Psoas muscle (tissue), 8 donors: ENCODE measurements around the gene TNFAIP3. TPM values are rescaled to one million over a fixed set of nuclear protein-coding genes. Genes with fewer than 3 reads are reported as not detected.
"Not testable (repeated sequence)": the region's sequence is repeated elsewhere in the genome, so short reads cannot be mapped to it uniquely, and the experiment has no call there.

Source experiments
- ATAC-seq, 4 donors: fragments of 200-7000 bp; cut with Tn5 transposase; one replicate each; pipeline ENCODE4 v1.9.1; 2020; ENCODE audit warnings: moderate library complexity in 3 of 4, mild to moderate bottlenecking in 2 of 4
- DNase-seq, 2 donors: peaks; one replicate each; pipeline ENCODE4 v3.0.0-alpha.2; 2020
- H3K27ac ChIP-seq: fragments of 200-600 bp; one replicate; pipeline ENCODE4 v1.8.0; 2022
- H3K27me3 ChIP-seq, 3 donors: fragments of 200-600 bp in 1 of 3; one replicate each; pipeline versions ENCODE4 v1.6.1 to v1.8.0; 2013 to 2022; ENCODE audit warnings: low read length in 2 of 3, mild to moderate bottlenecking in 2 of 3, moderate library complexity in 1 of 3; ENCODE audit not compliant: insufficient read depth in 3 of 3
- H3K36me3 ChIP-seq, 2 donors: fragments of 200-600 bp in 1 of 2; one replicate each; pipeline versions ENCODE4 v1.6.1 to v1.8.0; 2013 to 2022; ENCODE audit warnings: low read depth in 1 of 2, mild to moderate bottlenecking in 1 of 2, moderate library complexity in 1 of 2; ENCODE audit not compliant: insufficient read depth in 1 of 2
- H3K4me1 ChIP-seq: fragments of 200-600 bp; one replicate; pipeline ENCODE4 v1.8.0; 2022
- H3K4me3 ChIP-seq: fragments of 200-600 bp; one replicate; pipeline ENCODE4 v1.8.0; 2022; ENCODE audit warnings: mild to moderate bottlenecking
- H3K9me3 ChIP-seq: fragments of 200-600 bp; one replicate; pipeline ENCODE4 v1.8.0; 2022
- CTCF ChIP-seq: fragments of 200-600 bp; IDR thresholded peaks from one replicate; pipeline ENCODE4 v1.8.0; 2022; ENCODE audit warnings: antibody characterized with exemption
- WGBS, 3 donors: extraction: QIAGEN DNeasy Blood & Tissue Kit; methylation state at CpG; one replicate each; pipeline versions ENCODE4 v1.1.6 to v1.1.7; 2013; 5-methylcytosine and 5-hydroxymethylcytosine counted together
- intact Hi-C, 2 donors: fragments of 100-400 bp; cut with DNase I; formaldehyde crosslinking; loops; one replicate each; pipeline versions ENCODE4 v1.11.0 to v1.14.2; 2022
- polyA plus RNA-seq, 3 donors: library from polyadenylated mRNA; stranded (reverse); fragments of 200-250 nt; gene quantifications; one replicate each; pipeline ENCODE4 v1.2.3, GENCODE V29; 2013
- total RNA-seq, 4 donors: library from RNA; stranded (reverse); fragmentation: NEBNext Ultra II Directional in 2 of 4; extraction: Animal tissue kit (Norgen Biotek cat#: 25700) in 2 of 4; gene quantifications; one replicate each; pipeline versions ENCODE4 v1.2.1 to v1.2.4, GENCODE V29; 2021 to 2023
- donor health status: healthy with polysubstance abuse.
- donor health status: DM: no; HTN: no; CAD: no; lungs with moderate emphysema.
- donor health status: Bipolar disorder and iron deficiency.
- donor health status: healthy.
- donor health status: DM: yes; HTN: yes; CAD: no.
- donor health status: DM: no; HTN: no; CAD: no.
- donor health status: DM: no; HTN: no; CAD: no.
- donor health status: DM: yes; HTN: yes; CAD: no.

TNFAIP3 gene
- total and polyA plus RNA-seq, 7 donors, result 2.0 to 12.8 (median 4.3) TPM

GRCh38 chr6:137832110-137832509 is 34.9 kb upstream of the TNFAIP3 start:
- H3K9me3 ChIP-seq, result no peaks in the 10 kb centered on the region
- H3K27ac ChIP-seq, result no peak overlapping the region
- DNase-seq (no peak), ATAC-seq (no peak)
- no peaks in the 10 kb centered on the region for H3K4me1 ChIP-seq
- H3K27me3 ChIP-seq, result no peaks in the 10 kb centered on the region
- no peaks in the 10 kb centered on the region for H3K36me3 ChIP-seq
- no peak overlapping the region for H3K4me3 ChIP-seq
- intact Hi-C loops, result no loop called here
- TF ChIP-seq CTCF, result no peak
- WGBS, 3 donors, result 61 to 75% (median 61%) methylated on average over 3 of the region's 3 CpGs

GRCh38 chr6:137834508-137834907 is 32.6 kb upstream of the TNFAIP3 start:
- DNase-seq (no peak), ATAC-seq (no peak)
- intact Hi-C loops, result no loop called here
- H3K4me3 ChIP-seq, result no peak overlapping the region
- H3K27ac ChIP-seq, result no peak overlapping the region
- no peaks in the 10 kb centered on the region for H3K36me3 ChIP-seq
- WGBS, 3 donors, result 88 to 93% (median 90%) methylated on average over 3 of the region's 3 CpGs
- H3K9me3 ChIP-seq, result no peaks in the 10 kb centered on the region
- no peaks in the 10 kb centered on the region for H3K4me1 ChIP-seq
- H3K27me3 ChIP-seq, result no peaks in the 10 kb centered on the region
- TF ChIP-seq CTCF, result no peak

GRCh38 chr6:137836788-137837187 is 30.3 kb upstream of the TNFAIP3 start:
- no peaks in the 10 kb centered on the region for H3K36me3 ChIP-seq
- ATAC-seq, result no peak
- no peak overlapping the region for H3K4me3 ChIP-seq
- no peaks in the 10 kb centered on the region for H3K9me3 ChIP-seq
- no peaks in the 10 kb centered on the region for H3K4me1 ChIP-seq
- H3K27me3 ChIP-seq, result no peaks in the 10 kb centered on the region
- no peak overlapping the region for H3K27ac ChIP-seq
- WGBS, 3 donors, result 55 to 60% (median 56%) methylated on average over 3 of the region's 3 CpGs
- DNase-seq, result no peak
- intact Hi-C loops, result no loop called here
- no peak for TF ChIP-seq CTCF

- intact Hi-C loops, H3K36me3 ChIP-seq, H3K9me3 ChIP-seq, ATAC-seq, H3K4me3 ChIP-seq, H3K27me3 ChIP-seq, DNase-seq, H3K4me1 ChIP-seq, H3K27ac ChIP-seq: not testable (repeated sequence)
- WGBS, 3 donors, result 75 to 82% (median 77%) methylated on average over 2 of the region's 2 CpGs
Measured at GRCh38 chr6:137838090-137838489, 29.0 kb upstream of the TNFAIP3 start.

- H3K4me1 ChIP-seq, H3K4me3 ChIP-seq, H3K27ac ChIP-seq, ATAC-seq, H3K9me3 ChIP-seq, DNase-seq, H3K36me3 ChIP-seq, intact Hi-C loops, H3K27me3 ChIP-seq: not testable (repeated sequence)
- 78 to 87% (median 79%) methylated on average over 5 of the region's 5 CpGs for WGBS, 3 donors
Measured at GRCh38 chr6:137838597-137838996, 28.5 kb upstream of the TNFAIP3 start.

GRCh38 chr6:137839076-137839475 is 28.0 kb upstream of the TNFAIP3 start:
- H3K27ac ChIP-seq, result no peak overlapping the region
- no peaks in the 10 kb centered on the region for H3K36me3 ChIP-seq
- H3K4me3 ChIP-seq, result no peak overlapping the region
- H3K27me3 ChIP-seq, result no peaks in the 10 kb centered on the region
- no peaks in the 10 kb centered on the region for H3K4me1 ChIP-seq
- no peak for TF ChIP-seq CTCF
- intact Hi-C loops, result no loop called here
- 67 to 97% (median 69%) methylated on average over 2 of the region's 2 CpGs for WGBS, 3 donors
- ATAC-seq (no peak), DNase-seq (no peak)
- no peaks in the 10 kb centered on the region for H3K9me3 ChIP-seq
